ENCODE results near the gene FBXW5. TPM values are rescaled to one million over a fixed set of nuclear protein-coding genes. Genes with fewer than 3 reads are reported as not detected.
A peak's percentile ranks its signal among the peaks of the same experiment; 100 is the strongest.

Gene FBXW5
- total RNA-seq, 1 donor from 2014 or later: 170 TPM

GRCh38 chr9:136949817-136950655 is 5.5 kb upstream of the FBXW5 start:
- DNase-seq (ENCODE audit: low read depth): peak; percentile 90

- DNase-seq (ENCODE audit: low read depth): no peak
These were observed 4.8 kb upstream of the FBXW5 start for GRCh38 chr9:136949239-136949816.

- peak; percentile 74 for DNase-seq (ENCODE audit: low read depth)
These were observed 3.5 kb upstream of the FBXW5 start for GRCh38 chr9:136947955-136948510.

GRCh38 chr9:136947028-136947891 is 2.7 kb upstream of the FBXW5 start:
- peak; percentile 74 for DNase-seq (ENCODE audit: low read depth)

- DNase-seq (ENCODE audit: low read depth): no peak
These were observed 1.9 kb upstream of the FBXW5 start for GRCh38 chr9:136946228-136947027.

GRCh38 chr9:136945333-136946227 is 1.0 kb upstream of the FBXW5 start:
- DNase-seq (ENCODE audit: low read depth): no peak

GRCh38 chr9:136944212-136944518 is 373 bp downstream of the FBXW5 start:
- peak; percentile 70 for DNase-seq (ENCODE audit: low read depth)

GRCh38 chr9:136943291-136944211 is 987 bp downstream of the FBXW5 start:
- no peak for DNase-seq (ENCODE audit: low read depth)

- no peak for DNase-seq (ENCODE audit: low read depth)
These were observed 1.7 kb downstream of the FBXW5 start for GRCh38 chr9:136942881-136943230.

- DNase-seq (ENCODE audit: low read depth): no peak
These were observed 2.2 kb downstream of the FBXW5 start for GRCh38 chr9:136942112-136942880.

- DNase-seq (ENCODE audit: low read depth): no peak
These were observed 3.1 kb downstream of the FBXW5 start for GRCh38 chr9:136941231-136942111.

GRCh38 chr9:136940526-136941230 is 3.9 kb downstream of the FBXW5 start:
- no peak for DNase-seq (ENCODE audit: low read depth)

- DNase-seq (ENCODE audit: low read depth): peak; percentile 26
These were observed 4.5 kb downstream of the FBXW5 start for GRCh38 chr9:136939996-136940525.

GRCh38 chr9:136939431-136939995 is 5.0 kb downstream of the FBXW5 start:
- no peak for DNase-seq (ENCODE audit: low read depth)

GRCh38 chr9:136937186-136938001 is 7.1 kb downstream of the FBXW5 start:
- DNase-seq (ENCODE audit: low read depth): no peak
